Upper lobe of left lung (tissue), 4 donors: ENCODE measurements around the gene TMEM171.

Experiments
- EP300 ChIP-seq, 4 donors: sonication (generic); formaldehyde crosslinking; IDR thresholded peaks; one replicate each; pipeline ENCODE4 v1.5.1; 2017; ENCODE audit warnings: antibody characterized with exemption in 4 of 4, control low read depth in 2 of 4
- POLR2A ChIP-seq, 4 donors: fragments of 450-650 bp; IDR thresholded peaks; one replicate each; pipeline ENCODE4 v1.5.1; 2016 to 2017; ENCODE audit warnings: antibody characterized with exemption in 4 of 4, mild to moderate bottlenecking in 2 of 4
- POLR2AphosphoS5 ChIP-seq, 2 donors: sonication (generic); formaldehyde crosslinking; IDR thresholded peaks; one replicate each; pipeline ENCODE4 v1.5.1; 2017; ENCODE audit warnings: antibody characterized with exemption in 2 of 2
- TF ChIP-seq, protein P1 (sequence below), 6 experiments: fragments of 450-650 bp in 4 of 6; fragments of 200-600 bp in 2 of 6; sonication (generic) in 2 of 6; IDR thresholded peaks; one replicate each; pipeline ENCODE4 v1.5.1; 2016 to 2019; ENCODE audit warnings: antibody characterized with exemption in 6 of 6

DNA sequence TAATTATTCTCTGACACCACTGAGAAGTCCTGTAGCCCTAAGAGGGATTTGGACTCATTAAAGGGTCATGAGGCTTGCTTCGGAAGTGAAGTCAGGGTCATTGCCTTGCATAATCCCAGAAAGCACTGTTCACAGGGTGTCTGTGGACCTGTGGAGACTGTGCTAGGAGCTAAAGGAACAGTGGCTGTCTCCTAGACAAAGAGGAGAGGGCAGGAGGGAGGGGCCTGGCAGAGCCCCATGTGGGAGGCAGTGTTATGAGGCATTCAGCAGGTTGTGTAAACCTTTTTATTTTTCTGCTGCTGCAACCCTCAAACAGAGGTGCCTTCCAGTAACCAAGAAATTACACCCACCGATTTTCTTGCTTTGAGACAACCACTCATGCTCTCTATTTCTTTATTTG lies 55.9 kb downstream of the TMEM171 start:
- TF ChIP-seq, protein P1, sequence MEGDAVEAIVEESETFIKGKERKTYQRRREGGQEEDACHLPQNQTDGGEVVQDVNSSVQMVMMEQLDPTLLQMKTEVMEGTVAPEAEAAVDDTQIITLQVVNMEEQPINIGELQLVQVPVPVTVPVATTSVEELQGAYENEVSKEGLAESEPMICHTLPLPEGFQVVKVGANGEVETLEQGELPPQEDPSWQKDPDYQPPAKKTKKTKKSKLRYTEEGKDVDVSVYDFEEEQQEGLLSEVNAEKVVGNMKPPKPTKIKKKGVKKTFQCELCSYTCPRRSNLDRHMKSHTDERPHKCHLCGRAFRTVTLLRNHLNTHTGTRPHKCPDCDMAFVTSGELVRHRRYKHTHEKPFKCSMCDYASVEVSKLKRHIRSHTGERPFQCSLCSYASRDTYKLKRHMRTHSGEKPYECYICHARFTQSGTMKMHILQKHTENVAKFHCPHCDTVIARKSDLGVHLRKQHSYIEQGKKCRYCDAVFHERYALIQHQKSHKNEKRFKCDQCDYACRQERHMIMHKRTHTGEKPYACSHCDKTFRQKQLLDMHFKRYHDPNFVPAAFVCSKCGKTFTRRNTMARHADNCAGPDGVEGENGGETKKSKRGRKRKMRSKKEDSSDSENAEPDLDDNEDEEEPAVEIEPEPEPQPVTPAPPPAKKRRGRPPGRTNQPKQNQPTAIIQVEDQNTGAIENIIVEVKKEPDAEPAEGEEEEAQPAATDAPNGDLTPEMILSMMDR (IDR thresholded peaks at IDR 0.05), result no peak
- TF ChIP-seq EP300 (IDR thresholded peaks at IDR 0.05) (no peak), POLR2A (IDR thresholded peaks at IDR 0.05) (no peak), POLR2AphosphoS5 (IDR thresholded peaks at IDR 0.05) (no peak)
